GM19023 (cell line): ENCODE results near the gene APMAP.

Experiments
- ATAC-seq: cut with Tn5 transposase; IDR thresholded peaks from one replicate; pipeline ENCODE4 v1.9.1; 2021; ENCODE audit warnings: mild to moderate bottlenecking, moderate library complexity; ENCODE audit not compliant: unreplicated experiment

Gene APMAP

DNA sequence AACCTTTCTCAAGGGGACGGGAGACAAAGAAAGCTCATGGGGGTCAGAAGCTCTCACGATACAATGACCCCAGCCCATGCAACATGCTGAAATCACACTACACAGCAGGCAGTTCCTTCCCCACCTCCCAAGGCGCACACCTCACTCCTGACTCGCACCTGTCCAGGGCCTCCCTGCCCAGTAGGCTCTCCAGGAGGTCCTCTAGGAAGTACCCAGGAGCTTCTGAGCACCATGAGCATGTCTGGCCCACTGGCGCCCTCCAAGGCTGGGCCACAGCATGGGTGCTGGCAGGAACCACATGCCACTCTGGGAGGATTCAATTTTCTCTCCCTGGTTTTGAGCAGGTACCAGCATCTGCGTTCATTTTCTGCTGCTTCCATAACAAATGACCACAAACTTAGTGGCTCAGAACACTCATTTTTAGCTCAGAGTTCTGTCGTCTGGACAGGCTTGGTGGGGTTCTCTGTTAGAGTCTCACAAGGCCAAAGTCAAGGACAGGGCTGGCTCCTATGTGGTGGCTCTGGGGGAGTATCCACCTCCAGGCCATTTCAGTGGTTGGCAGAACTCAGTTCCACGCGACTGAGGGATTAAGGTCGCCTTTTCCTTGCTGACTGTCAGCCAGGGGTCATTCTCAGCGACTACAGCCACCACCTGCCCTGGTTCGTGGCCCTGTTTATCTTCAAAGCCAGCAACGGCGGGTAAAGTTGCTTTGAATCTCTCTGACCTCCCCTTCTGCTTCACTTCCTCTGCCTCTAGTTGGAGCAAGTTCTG lies 32.7 kb upstream of the APMAP start:
- no peak for ATAC-seq

DNA sequence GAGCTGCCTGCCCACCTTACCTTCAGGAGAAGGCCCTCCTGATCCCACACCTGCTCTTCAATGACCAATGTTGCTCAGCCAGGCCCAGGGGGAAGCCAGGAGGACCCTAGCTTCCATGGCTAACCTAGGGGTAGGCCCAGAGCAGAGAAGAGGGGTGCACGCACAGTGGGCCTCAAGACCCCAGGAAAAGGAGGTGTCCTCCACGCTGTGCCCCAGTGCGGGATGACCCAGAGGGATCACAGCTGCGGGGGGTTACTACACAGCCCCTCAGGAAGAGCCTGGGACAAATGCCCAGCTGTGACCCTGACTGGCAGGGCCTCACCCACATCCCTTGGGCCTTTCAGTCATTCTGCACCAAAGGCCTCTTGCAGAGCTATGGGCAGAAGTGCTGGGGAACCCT lies 31.6 kb upstream of the APMAP start:
- ATAC-seq = no peak

DNA sequence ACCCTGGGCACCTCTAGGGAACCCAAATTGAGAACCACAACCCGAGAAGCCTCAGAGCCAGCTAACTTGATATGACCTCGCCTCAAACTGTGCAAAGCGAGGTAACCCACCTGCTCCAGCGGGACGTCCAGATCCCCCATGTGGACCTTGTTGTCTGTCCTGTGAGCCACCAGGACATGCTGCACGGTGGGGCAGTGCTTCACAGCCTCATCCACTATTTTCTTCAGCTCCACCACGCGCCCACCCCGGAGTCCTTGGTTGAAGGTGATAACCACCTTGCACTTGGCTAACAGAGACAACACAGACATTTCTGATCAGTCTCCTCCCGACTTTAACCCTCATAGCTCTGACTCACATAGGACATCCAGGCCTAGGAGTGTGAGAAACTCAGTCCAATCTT lies 30.8 kb upstream of the APMAP start:
- ATAC-seq = no peak

DNA sequence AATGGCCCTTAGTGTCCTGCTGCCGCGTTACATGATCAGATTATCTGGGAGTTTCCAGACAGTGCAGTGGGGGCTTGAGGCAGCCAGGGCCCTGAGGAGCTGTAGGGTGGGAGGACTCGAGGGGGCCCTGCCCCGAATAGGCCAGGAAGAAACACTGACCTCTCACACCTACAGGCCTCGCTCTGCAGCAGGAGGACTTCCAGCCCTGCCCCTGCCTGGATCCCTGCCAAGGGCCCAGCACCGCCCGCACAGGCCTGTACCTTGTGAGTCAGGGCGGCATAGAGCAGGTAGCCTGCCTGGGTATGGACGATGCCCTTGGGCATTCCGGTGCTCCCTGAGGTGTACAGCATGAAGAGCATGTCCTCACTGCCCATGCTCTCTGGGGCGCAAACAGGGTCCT lies 30.1 kb upstream of the APMAP start:
- no peak for ATAC-seq

DNA sequence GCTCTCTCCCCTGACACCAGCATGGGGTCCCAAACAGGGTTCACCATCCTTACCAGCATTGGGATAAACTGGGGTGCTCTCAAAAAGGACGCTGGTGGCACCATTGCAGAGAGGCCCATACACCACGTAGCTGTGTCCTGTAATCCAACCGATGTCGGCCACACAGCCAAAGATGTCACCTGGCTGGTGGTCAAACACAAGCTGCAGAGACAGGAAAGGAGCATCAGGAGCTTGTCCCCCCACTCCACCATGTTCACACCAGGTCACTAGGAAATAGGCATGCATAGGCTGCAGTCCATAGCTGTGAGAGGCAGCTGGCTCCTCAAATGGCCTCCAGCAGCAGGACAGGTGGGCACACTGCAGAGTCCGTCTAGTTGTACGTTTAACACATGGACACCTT lies 28.8 kb upstream of the APMAP start:
- no peak for ATAC-seq

DNA sequence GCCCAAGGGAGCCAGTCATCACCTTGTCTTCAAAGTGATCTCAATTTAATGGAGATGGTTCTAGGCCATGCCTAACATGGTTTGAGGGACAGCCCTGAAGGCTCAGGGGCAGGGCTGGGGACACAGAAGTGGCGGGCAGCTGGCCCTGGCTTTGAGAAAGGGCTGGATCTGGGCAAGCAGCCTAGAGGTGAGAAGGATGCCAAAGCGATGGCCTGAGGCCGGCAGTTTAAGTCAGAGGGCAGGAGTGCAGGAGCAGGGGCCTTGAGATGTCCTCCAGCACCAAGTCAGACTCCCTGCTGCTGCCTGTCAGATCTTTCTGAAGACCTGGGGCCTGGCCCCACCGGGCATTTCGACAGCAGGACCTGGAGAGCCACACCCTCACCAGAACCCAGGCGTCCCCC lies 28.4 kb upstream of the APMAP start:
- no peak for ATAC-seq

DNA sequence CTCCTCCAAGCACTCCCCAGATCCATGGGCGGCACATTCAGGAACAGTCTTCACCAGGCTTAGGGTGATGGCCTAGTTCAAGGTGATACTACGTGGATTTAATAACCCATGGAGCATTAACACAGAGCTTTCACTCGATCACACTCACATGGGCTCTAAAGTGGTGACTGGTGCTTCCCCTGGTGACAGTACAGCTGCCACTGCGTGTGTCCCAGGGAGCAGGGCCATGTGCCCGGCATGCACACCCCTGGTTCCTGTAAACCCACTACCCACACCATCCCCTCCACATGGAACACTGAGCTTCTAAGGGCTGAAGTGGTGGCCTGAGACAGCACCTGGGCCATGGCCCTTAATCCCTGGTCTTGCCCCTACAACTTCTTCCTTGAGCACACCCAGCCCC lies 27.8 kb upstream of the APMAP start:
- ATAC-seq = no peak

DNA sequence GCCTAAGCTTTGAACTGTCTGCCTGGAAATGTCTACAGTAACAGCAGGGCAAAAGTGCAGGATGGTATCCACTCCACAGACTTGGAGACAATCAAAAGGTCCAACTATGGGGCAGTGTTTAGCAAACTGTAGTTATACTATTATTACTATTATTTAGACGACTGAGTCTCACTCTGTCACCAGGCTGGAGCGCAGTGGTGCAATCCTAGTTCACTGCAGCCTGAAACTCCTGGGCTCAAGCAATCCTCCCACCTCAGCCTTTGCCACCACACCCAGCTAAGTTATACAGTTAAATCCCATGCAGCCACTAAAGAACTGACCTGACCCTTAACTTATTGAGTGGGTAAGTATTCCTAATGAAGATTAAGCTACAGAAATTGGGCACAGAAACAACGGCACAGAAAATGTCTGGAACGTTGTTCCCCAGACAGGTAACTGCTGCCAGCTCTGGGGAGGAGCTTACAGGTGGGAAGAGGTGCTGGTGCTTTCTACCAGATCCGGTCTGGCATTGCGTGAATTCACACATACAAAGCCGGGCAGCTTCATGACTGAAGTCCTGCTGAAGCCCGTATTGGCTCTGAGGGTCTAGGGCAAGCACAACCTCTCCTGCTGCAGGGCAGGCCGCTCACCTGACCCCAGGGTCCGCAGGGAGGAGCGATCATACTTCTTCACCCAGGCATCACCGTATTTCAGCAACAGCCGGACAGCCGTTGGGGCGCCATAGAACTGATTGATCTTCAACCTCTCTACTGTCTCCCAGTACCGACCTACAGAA lies 27.0 kb upstream of the APMAP start:
- no peak for ATAC-seq

DNA sequence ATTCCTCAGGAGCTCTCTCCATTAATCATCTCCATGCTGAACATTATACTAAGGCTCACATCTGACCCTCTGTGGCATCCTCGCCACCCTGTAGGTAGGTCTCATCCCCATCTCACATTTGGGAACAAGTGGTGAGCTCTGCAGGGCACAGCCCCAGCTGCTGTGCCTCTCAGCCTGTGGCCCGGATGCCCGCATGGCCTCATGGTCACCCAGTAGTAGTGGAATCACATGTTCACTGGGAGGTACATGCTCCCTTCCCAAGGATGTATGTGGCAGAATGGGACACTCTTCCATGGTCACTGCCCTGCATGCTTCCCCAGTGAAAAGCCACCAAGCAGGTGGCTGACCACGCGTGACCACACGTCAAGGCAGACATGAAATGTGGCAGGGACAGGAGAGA lies 26.3 kb upstream of the APMAP start:
- ATAC-seq = no peak

DNA sequence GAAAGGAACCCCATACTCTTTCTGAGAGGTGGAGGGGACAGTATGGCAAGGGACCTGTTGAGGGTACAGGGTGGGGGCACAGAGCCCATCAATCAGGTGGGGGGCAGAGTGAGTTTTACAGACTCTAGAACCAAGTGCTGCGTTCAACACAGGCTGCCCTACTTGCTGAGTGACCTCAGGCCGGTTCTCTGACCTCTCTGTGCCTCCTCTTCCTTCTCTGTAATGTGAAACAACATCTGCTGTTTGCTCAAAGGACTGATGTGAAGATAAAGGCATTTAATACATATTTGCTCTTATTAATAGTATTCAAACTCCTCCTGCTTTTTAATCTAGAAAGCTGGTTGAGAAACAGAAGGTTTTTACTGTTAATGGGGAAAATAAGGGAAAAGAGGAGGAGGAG lies 25.9 kb upstream of the APMAP start:
- ATAC-seq = no peak

DNA sequence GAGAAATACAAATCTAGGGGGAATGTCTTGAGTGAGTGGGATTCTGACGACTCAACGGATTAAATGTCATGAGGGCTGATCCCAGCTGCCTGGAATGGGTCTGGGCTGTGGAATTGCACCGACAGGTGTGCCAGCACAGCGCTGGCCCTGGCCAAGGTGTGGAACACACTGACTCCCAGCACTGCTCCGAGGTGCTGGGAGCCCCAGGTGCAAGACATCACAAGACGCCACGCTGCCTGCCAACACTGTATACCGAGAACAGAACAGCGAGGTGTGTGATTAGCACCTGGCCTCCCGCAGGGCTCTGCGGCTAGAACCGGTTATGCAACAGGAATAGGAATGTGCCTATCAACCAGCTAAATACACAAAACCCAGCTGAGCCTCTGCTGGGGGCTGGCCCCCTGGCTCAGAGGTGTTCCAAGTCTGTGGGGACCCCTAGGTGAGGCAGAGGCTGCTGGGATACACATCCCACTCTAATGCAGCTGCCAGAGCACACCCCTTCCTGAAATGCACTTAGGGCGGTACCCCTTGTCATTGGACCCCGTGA lies 24.8 kb upstream of the APMAP start:
- no peak for ATAC-seq

DNA sequence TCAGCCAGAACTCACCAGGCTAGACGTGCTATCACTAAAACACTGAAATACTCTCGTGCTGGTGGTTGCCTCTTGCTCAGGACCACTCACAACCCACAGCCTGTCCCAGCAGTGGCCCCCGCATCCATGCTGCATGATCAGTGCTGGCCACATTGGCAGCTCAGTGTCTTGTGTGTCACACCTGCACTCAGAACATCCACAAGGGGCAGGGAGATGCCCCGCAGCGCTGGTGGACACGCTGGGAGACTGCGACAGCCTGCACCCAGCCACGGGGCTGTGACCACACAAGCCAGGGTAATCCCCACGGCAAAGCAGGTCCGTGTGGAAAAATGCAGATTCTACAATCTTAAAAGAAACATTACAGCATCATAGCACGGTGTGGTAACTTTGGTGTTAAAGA lies 23.9 kb upstream of the APMAP start:
- ATAC-seq = no peak

DNA sequence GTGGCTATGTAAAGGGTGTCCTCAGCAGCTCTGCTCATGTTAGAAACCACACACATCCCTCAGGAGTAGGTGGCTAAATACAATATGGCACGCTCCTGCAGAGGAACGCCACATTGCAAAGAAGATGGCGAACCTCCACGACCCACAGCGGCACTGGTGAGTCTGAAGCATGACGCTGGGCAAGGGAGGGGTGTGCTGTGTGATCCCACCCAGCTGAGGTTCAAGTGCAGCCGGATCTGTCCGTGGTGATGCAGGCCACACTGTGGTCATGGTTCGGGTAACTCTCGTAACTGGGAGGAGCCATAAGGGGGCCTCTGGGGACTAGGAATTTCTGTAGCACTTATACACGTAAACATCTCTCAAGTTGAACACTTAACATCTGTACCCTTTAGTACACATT lies 23.4 kb upstream of the APMAP start:
- ATAC-seq = no peak

DNA sequence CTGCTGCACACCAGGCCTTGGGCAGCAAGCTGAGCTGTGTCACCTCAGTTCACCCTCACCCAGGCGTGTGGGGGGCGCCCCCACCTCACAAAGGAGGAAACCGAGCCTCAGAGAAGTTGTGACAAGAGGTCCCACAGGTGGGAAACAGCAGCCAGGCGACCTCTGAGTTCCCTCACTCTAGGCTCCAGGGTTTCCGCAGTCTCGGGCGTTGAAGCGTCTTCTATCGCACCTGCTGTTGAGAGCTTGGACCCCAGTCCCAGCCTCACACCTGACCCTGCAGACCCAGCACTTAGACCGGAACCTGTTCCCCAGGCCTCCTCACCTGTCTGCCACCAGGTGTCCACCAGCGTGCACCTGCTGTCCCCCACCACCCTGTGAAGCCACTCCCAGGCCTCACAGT lies 22.3 kb upstream of the APMAP start:
- ATAC-seq = no peak

DNA sequence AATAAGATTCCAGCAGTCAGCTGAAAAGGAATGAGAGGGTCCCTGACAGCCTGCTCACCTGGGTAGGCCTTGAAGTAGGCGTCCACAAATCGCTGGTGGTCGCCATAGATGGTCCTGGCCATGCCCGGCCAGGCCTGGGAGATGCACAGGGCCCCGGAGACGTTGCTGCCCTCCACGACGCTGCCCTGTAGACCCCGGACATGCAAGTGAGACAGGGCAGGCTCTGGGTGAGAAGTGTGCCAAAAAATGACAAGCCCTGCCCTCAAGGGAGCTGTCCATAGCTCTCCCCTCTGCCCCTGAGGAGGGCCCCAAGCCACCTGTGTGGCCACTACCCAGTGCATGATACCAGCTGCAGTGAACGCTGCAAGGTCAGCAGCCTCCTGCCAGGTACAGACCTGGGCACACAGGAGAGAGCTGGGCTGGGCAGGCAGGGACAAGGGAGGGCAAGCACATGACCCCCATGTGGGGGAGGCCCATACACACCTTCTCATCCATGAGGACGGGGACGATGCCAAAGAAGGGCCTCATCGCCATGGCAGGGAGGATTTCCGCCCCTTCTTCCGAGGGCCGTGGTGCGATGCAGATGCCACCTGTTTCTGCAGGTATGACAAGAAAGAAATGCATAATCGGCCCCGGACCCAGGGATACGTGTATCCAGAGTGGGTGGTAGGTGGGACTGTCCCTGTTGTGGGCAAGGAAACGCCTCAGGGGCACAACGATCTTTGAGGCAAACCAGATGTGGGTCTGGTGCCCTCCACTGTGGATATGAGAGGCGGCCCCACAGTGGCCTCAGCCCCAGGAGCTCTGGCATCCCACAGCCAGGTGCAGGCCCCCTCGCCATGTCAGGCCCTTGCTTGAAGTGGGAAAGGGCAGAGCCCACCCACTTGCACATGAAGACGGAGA lies 21.2 kb upstream of the APMAP start:
- ATAC-seq = no peak

DNA sequence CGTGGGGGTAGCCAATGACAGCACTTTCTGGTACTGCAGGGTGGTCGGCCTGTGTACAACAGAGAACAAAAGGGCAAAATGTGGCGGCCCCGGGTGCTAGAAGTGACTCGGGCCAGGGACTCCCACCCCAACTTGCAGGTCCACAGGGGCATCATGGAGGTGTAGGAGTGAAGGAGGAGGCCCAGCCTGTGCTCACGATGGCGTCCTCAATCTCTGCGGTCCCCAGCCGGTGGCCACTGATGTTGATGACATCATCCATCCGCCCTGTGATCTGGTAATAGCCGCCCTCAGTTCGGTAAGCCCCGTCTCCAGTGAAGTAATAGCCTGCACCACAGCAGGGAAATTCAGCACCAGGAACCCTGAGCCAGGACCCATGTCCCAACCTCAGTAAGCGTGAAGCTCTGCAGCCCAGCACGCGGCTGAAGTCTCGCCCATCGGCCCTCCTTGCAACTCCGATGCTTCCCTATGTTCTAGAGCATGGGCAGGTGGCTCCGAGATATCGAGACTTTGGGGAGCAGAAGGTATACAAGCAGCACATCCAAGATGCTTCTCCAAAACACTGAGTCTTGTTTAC lies 20.2 kb upstream of the APMAP start:
- ATAC-seq = no peak

DNA sequence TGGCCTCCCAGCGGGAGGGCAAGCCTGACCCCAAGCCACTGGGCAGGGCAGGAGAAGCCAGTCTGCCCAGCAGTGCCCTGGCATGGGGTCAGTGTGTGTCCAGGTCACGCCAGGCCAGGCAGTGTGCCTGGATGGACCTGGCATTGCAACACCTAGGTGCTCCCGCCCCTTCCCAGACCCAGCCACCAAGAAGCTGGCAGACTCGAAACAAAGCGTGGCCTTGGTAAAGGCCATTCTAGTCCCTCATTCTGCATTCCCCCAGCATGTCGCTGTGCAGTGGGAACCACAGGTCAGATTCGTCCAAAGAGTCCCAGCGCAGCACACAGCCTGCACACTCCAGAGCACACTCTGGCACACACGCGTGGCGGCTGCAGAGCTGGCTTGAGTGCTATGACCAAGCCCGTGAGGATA lies 19.3 kb upstream of the APMAP start:
- ATAC-seq = no peak

DNA sequence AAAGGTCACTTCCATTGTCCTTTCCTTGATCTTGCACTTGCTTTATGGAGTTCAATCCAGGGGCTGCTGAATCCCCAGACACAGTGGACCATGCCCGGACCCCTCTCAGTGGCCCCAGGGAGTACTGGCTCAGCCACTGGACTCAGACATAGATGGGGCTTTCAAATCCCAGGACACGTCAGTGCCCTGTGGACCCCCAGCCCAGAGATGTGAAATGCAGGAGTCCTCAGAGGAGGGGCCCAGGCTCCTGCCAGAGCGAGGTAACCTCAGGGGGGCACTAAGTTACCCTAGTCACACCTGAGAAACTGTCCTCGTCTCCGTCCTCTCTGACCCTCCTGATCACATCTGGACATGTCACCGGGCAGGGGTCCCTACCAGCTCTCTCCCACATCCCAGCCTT lies 18.7 kb upstream of the APMAP start:
- no peak for ATAC-seq

DNA sequence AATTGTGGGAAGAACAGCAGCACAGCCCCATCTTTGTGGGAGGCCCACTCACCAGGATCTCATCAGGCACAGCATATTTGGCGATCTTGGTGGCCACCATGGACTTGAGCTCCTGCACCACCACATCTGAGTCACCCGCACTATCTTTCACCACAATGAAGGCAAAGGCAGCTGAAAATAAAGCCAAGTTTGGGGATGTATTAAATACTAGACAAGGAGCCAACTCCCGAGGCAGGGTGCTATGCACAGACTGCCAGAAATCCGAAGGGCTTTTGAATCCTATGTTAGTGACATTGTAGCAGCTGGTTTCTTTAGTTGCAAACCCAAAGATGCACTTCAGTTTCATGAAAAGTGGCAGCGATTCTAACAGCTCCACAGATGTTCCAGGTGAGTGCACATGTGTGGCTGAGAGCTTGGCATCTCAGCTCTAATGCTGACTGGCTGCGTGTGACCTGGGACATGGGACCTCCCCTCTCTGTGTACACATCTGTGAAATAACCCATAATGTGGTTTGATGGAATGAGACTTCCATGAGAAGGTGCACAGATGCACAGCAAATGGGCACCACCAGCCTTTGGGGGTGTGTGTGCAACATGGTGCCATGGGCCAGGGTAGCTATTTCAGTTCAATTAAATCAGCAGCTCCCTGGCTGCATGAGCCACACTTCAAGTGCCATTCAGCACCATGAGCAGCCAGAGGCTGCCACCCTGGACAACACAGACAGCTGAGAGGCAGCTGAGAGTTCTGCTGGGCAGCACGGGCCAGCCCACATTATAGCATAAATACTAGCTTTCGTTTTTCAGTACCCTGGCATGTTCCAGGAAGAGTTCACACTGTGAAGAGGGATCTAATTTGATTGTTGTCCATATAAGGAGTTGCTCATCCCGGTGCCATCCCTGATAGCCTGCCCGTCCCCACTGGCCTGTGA lies 16.9 kb upstream of the APMAP start:
- ATAC-seq = no peak
